ENCODE measurements around the gene MRPL57.
"Not testable (repeated sequence)": the region's sequence is repeated elsewhere in the genome, so short reads cannot be mapped to it uniquely, and the experiment has no call there.

Gene MRPL57

DNA sequence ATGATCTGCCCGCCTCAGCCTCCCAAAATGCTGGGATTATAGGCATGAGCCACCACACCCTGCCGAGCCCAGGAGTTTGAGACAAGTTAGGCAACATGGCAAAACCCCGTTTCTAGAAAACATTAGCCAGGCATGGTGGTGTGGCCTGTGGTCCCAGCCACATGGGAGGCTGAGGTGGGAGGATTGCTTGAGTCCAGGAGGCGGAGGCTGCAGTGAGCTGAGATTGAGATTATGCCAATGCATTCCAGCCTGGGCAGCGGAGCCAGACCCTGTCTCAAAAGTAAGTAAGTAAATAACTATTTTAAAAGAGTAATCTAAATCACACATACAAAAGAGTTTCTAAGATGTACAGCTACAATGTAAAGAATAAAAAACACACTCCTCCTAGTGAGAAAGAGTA is 42.0 kb upstream of the MRPL57 start:
- Histone ChIP-seq H3K27me3 (replicated peaks; ENCODE audit: insufficient read depth, low read length) (no peaks in the 10 kb centered on the region), H3F3A (ENCODE audit: insufficient read depth, low read length) (no peaks in the 10 kb centered on the region), H3K27ac (ENCODE audit: low read length) (no peak overlapping the region), H3K9me3 (replicated peaks; ENCODE audit: insufficient read depth, low read length) (no peaks in the 10 kb centered on the region), H2AFZ (ENCODE audit: low read length) (no peak overlapping the region), H3K36me3 (replicated peaks; ENCODE audit: insufficient read depth, low read length) (no peaks in the 10 kb centered on the region), H3K9ac (ENCODE audit: low read length) (no peak overlapping the region), H3K4me2 (ENCODE audit: low read depth, low read length) (no peak overlapping the region), H3K4me3 (ENCODE audit: low read length) (no peak overlapping the region), H3K79me2 (ENCODE audit: low read length) (no peaks in the 10 kb centered on the region), H3K9me2 (replicated peaks; ENCODE audit: insufficient read depth, low read length) (no peaks in the 10 kb centered on the region), H4K20me1 (ENCODE audit: insufficient read depth, low read length) (no peaks in the 10 kb centered on the region), H3K4me1 (ENCODE audit: low read length) (no peaks in the 10 kb centered on the region)
- TF ChIP-seq EZH2phosphoT487 (IDR thresholded peaks at IDR 0.05; ENCODE audit: low read length) (no peak), EZH2 (optimal IDR thresholded peaks at IDR 0.05; ENCODE audit: low read depth, low read length) (no peak)
- TF ChIP-seq, protein P1, sequence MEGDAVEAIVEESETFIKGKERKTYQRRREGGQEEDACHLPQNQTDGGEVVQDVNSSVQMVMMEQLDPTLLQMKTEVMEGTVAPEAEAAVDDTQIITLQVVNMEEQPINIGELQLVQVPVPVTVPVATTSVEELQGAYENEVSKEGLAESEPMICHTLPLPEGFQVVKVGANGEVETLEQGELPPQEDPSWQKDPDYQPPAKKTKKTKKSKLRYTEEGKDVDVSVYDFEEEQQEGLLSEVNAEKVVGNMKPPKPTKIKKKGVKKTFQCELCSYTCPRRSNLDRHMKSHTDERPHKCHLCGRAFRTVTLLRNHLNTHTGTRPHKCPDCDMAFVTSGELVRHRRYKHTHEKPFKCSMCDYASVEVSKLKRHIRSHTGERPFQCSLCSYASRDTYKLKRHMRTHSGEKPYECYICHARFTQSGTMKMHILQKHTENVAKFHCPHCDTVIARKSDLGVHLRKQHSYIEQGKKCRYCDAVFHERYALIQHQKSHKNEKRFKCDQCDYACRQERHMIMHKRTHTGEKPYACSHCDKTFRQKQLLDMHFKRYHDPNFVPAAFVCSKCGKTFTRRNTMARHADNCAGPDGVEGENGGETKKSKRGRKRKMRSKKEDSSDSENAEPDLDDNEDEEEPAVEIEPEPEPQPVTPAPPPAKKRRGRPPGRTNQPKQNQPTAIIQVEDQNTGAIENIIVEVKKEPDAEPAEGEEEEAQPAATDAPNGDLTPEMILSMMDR (IDR thresholded peaks at IDR 0.05; ENCODE audit: low read length) = no peak
- DNase-seq = no peak

DNA sequence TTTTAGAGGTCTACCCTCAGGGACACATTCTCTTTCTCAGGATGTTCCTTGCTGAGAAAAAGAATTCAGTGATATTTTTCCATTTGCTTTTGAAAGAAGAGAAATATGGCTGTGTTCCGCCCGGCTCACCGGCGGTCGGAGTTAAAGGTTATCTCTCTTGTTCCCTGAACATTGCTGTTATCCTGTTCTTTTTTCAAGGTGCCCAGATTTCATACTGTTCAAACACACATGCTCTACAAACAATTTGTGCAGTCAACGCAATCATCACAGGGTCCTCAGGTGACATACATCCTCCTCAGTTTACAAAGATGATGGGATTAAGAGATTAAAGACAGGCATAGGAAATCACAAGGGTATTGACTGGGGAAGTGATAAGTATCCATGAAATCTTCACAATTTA is 40.6 kb upstream of the MRPL57 start:
- not testable (repeated sequence) for H3K9me3 ChIP-seq (replicated peaks; ENCODE audit: insufficient read depth, low read length); H3K36me3 ChIP-seq (replicated peaks; ENCODE audit: insufficient read depth, low read length); H3K4me1 ChIP-seq (ENCODE audit: low read length); H3K79me2 ChIP-seq (ENCODE audit: low read length); H4K20me1 ChIP-seq (ENCODE audit: insufficient read depth, low read length); H3K27me3 ChIP-seq (replicated peaks; ENCODE audit: insufficient read depth, low read length); H3K4me3 ChIP-seq (ENCODE audit: low read length); H3F3A ChIP-seq (ENCODE audit: insufficient read depth, low read length); H3K9ac ChIP-seq (ENCODE audit: low read length); DNase-seq; H3K4me2 ChIP-seq (ENCODE audit: low read depth, low read length); H3K9me2 ChIP-seq (replicated peaks; ENCODE audit: insufficient read depth, low read length); H2AFZ ChIP-seq (ENCODE audit: low read length); H3K27ac ChIP-seq (ENCODE audit: low read length)

DNA sequence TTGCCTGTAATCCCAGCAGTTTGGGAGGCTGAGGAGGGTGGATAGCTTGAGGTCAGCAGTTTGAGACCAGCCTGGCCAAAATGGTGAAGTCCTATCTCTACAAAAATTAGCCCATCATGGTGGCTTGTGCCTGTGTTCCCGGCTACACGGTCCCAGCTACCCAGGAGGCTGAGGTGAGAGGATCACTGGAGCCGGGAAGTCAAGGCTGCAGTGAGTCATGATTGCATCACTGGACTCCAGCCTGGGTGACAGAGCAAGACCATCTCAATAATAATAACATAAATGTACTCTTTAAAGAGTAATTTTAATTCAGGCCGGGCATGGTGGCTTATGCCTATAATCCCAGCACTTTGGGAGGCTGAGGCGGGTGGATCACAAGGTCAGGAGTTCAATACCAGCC is 38.8 kb upstream of the MRPL57 start:
- Histone ChIP-seq H4K20me1 (ENCODE audit: insufficient read depth, low read length) (no peaks in the 10 kb centered on the region), H3K9me2 (replicated peaks; ENCODE audit: insufficient read depth, low read length) (no peaks in the 10 kb centered on the region), H3K9me3 (replicated peaks; ENCODE audit: insufficient read depth, low read length) (no peaks in the 10 kb centered on the region), H3K27me3 (replicated peaks; ENCODE audit: insufficient read depth, low read length) (no peaks in the 10 kb centered on the region), H2AFZ (ENCODE audit: low read length) (no peak overlapping the region), H3K27ac (ENCODE audit: low read length) (no peak overlapping the region), H3F3A (ENCODE audit: insufficient read depth, low read length) (no peaks in the 10 kb centered on the region), H3K79me2 (ENCODE audit: low read length) (peaks cover 21% of the 10 kb centered on the region), H3K4me2 (ENCODE audit: low read depth, low read length) (no peak overlapping the region), H3K4me3 (ENCODE audit: low read length) (no peak overlapping the region), H3K4me1 (ENCODE audit: low read length) (no peaks in the 10 kb centered on the region), H3K9ac (ENCODE audit: low read length) (no peak overlapping the region), H3K36me3 (replicated peaks; ENCODE audit: insufficient read depth, low read length) (no peaks in the 10 kb centered on the region)
- TF ChIP-seq EZH2phosphoT487 (IDR thresholded peaks at IDR 0.05; ENCODE audit: low read length) (no peak), EZH2 (optimal IDR thresholded peaks at IDR 0.05; ENCODE audit: low read depth, low read length) (no peak)
- TF ChIP-seq, protein P1 (IDR thresholded peaks at IDR 0.05; ENCODE audit: low read length) = no peak
- DNase-seq = no peak

DNA sequence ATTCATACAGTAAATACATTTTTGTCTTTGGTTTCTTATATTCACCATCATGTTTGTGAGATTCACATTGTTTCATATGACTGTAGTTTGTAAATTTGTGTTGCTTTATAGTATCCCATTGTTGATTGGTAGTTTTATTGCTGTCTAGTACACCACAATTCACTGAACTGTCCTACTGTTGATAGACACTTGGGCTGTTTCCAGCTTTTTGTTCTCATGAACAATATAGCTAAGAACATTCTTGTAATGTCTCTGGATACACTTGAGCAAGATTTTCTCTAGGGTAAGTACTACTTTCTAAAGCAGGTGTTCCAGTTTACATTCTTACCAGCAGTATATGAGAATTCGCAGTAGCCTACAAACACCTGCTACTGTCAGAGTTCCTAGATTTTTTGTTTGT is 37.9 kb upstream of the MRPL57 start:
- TF ChIP-seq, protein P1 (IDR thresholded peaks at IDR 0.05; ENCODE audit: low read length) = no peak
- TF ChIP-seq EZH2 (optimal IDR thresholded peaks at IDR 0.05; ENCODE audit: low read depth, low read length) (no peak), EZH2phosphoT487 (IDR thresholded peaks at IDR 0.05; ENCODE audit: low read length) (no peak)
- Histone ChIP-seq H3K36me3 (replicated peaks; ENCODE audit: insufficient read depth, low read length) (no peaks in the 10 kb centered on the region), H3K4me1 (ENCODE audit: low read length) (no peaks in the 10 kb centered on the region), H3K9ac (ENCODE audit: low read length) (no peak overlapping the region), H3K79me2 (ENCODE audit: low read length) (peaks cover 30% of the 10 kb centered on the region), H2AFZ (ENCODE audit: low read length) (no peak overlapping the region), H4K20me1 (ENCODE audit: insufficient read depth, low read length) (no peaks in the 10 kb centered on the region), H3K4me2 (ENCODE audit: low read depth, low read length) (no peak overlapping the region), H3F3A (ENCODE audit: insufficient read depth, low read length) (no peaks in the 10 kb centered on the region), H3K27me3 (replicated peaks; ENCODE audit: insufficient read depth, low read length) (no peaks in the 10 kb centered on the region), H3K9me3 (replicated peaks; ENCODE audit: insufficient read depth, low read length) (no peaks in the 10 kb centered on the region), H3K9me2 (replicated peaks; ENCODE audit: insufficient read depth, low read length) (no peaks in the 10 kb centered on the region), H3K4me3 (ENCODE audit: low read length) (no peak overlapping the region), H3K27ac (ENCODE audit: low read length) (no peak overlapping the region)
- DNase-seq = no peak

Measured in MM.1S (cell line).